LNCaP clone FGC (cell line): ENCODE data around the gene NEMP1.

Source experiments
- DNase-seq: peaks from one replicate; pipeline ENCODE4 v3.0.0-alpha.2; 2011; ENCODE audit warnings: low read depth
- H3K4me3 ChIP-seq: 2 replicates; pipeline ENCODE4 v1.5.1; 2011; ENCODE audit warnings: mild to moderate bottlenecking, low read depth, low read length, control low read depth
- CTCF ChIP-seq: IDR thresholded peaks from 2 replicates; pipeline ENCODE4 v1.5.1; 2012; ENCODE audit warnings: mild to moderate bottlenecking; ENCODE audit not compliant: control insufficient read depth, insufficient read depth; ENCODE audit errors: extremely low read depth

NEMP1 gene

DNA sequence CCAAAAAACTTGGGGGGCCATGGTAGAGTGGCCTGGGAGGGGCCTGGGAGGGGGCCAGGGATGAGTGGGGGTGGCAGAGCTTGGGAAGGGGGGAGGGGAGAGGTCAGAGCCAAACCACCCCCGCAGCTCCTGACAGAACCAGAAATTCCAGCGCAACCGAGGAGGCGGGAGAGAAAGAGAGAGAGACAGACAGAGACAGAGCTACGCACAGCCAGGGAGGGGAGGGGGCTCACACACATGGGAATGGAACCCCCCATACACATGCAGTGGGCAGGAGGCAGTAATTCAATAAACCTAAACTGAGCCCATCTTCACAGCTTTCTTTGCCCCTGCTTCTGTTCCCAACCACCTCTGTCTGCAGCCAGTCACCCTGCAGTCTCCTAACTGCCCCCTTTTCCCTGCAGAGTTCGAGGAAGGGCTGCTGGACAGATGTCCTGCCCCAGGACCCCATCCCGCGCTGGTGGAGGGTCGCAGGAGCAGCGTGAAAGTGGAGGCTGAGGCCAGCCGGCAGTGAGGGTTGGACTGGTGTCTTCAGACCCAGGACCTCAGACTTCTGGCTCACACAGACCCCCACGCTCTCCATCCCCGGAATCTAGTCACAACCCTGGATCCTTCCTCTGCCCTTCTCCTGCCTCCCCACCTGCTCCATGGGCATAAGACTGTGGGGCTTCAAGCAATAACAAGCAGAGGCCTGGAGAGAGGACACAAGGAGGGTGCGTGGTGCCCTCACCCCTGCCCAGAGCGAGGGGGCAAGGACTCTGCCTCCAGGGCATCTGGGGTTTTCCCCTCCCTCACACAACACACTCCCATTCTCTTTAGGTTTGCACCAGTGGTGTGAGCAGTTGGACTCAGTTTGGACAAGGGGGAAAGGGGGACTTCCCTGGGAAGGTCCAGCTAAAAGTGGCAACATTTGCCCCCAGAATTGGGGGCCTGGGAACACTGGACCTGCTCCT is 15.9 kb upstream of the NEMP1 start:
- no peak for TF ChIP-seq CTCF
- no peak for DNase-seq
- no peak overlapping the region for H3K4me3 ChIP-seq

DNA sequence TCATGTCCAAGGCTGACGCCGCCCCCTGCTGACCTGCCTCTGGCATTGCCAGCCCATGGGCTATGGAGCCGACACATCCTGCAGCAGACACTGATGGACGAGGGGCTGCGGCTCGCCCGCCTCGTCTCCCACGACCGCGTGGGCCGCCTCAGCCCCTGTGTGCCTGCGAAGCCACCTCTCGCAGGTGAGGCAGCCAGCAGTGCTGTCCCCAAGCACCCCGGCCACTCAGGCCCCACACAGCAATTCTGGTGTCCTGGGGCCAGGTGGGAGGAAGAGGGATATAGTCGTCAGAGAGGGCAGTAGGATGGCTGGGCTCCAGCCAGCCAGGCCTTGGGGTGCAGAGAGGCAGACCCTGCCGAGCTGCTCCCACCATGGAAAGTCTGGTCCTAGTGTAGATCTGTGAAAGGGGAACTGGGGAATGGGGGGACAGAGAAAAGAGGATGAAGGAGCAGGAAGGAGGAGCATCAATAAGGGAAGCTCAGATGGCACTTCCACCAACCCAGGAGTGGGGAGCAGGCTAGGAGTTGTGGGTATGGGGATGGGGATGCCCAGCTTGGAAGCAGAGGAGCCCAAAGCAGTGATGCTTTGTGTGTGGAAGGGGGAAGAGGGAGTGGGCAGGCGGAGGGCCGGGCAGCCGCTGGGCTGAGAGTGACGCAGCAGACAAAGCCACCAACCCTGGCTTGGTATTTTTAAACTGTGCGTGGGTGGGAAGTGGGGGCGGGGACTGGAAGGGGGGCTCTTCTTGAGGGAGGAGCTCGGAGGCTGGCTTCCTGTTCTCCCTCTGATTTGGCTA is 15.0 kb upstream of the NEMP1 start:
- TF ChIP-seq CTCF, result peak; percentile 72
- DNase-seq, result no peak
- H3K4me3 ChIP-seq, result no peak overlapping the region

DNA sequence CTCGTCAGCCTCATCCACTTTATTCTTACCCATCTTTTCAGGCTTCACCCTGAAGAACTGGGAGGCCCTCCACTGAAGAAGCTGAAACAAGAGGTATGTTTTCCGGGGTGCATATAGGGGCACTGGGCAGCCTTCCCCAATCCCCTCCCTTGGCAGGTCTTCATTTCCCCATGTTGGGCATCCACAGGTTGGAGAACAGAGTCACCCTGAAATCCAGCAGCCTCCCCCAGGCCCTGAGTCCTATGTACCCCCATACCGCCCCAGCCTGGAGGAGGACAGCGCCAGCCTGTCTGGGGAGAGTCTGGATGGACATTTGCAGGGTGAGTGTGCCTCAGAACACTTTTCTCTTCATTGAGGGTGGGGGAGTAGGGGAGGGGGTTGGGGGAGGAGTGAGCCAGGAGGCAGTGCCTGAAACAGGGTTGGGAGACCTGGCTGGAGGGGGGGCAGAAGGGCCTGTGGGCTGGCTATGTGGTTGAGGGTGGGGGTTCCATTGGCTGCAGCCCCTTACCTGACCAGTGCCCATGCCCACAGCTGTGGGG is 14.4 kb upstream of the NEMP1 start:
- DNase-seq, result no peak
- TF ChIP-seq CTCF, result no peak
- H3K4me3 ChIP-seq, result no peak overlapping the region

GRCh38 chr12:57092529-57092862 is 13.9 kb upstream of the NEMP1 start:
- DNase-seq, result no peak
- no peak for TF ChIP-seq CTCF

DNA sequence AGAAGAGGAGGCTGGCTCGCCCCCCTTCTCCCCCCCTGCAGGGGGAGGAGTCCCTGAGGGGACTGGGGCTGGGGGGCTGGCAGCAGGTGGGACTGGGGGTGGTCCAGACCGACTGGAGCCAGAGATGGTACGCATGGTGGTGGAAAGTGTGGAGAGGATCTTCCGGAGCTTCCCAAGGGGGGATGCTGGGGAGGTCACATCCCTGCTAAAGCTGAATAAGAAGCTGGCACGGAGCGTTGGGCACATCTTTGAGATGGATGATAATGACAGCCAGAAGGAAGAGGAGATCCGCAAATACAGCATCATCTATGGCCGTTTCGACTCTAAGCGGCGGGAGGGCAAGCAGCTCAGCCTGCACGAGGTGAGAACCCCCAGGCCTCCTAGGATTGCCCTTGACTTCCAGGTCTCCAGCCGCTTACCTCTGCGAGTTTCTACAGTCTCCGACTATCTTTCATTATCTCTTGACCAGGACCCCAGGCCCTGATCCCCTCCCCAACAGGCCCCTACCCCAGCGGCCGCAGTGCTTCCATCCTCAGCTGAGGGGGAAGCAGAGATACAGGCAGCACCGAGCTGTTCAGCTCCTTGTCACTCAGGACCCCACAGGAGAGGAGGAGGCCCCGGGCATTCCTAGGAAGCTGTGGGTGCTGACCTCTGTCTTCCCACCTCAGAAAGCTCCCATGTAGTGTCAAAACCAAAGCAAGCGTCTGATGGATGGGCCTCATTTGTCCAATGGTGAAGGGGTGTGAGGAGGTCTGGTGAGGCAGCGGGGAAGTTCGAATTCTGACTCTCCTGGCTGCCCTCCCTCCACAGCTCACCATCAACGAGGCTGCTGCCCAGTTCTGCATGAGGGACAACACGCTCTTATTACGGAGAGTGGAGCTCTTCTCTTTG is 13.3 kb upstream of the NEMP1 start:
- TF ChIP-seq CTCF, result no peak
- no peak overlapping the region for H3K4me3 ChIP-seq
- DNase-seq, result no peak

More at GRCh38 chr12:57092529-57092862, 13.9 kb upstream of the NEMP1 start:
- no peak overlapping the region for H3K4me3 ChIP-seq

DNA sequence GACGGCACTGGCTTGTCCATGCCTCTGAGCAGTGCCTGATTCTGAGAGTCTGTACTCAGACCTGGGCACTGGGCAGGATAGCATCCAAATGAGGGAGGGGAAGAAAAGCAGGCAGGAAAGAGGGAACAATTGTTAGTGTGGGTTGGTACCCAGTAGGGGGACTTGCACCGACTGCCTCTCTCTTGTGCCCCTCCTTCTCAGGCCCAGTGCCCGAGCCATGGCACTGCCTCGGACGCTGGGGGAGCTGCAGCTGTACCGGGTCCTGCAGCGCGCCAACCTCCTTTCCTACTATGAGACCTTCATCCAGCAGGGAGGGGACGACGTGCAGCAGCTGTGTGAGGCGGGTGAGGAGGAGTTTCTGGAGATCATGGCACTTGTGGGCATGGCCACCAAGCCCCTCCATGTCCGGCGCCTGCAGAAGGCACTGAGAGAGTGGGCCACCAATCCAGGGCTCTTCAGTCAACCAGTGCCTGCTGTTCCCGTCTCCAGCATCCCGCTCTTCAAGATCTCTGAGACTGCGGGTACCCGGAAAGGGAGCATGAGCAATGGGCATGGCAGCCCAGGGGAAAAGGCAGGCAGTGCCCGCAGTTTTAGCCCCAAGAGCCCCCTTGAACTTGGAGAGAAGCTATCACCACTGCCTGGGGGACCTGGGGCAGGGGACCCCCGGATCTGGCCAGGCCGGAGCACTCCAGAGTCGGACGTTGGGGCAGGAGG is 12.5 kb upstream of the NEMP1 start:
- H3K4me3 ChIP-seq, result no peak overlapping the region
- no peak for DNase-seq
- TF ChIP-seq CTCF, result no peak
